Smooth muscle cell of the brain vasculature (primary cell): ENCODE measurements around the gene BRSK2.
"Not testable (repeated sequence)": the region's sequence is repeated elsewhere in the genome, so short reads cannot be mapped to it uniquely, and the experiment has no call there.

Experiments used
- DNase-seq: peaks from one replicate; pipeline ENCODE4 v3.0.0-alpha.2; 2012; ENCODE audit warnings: low read depth, low spot score

Gene BRSK2

GRCh38 chr11:1409108-1409851 is 19.5 kb downstream of the BRSK2 start:
- DNase-seq: no peak

DNA sequence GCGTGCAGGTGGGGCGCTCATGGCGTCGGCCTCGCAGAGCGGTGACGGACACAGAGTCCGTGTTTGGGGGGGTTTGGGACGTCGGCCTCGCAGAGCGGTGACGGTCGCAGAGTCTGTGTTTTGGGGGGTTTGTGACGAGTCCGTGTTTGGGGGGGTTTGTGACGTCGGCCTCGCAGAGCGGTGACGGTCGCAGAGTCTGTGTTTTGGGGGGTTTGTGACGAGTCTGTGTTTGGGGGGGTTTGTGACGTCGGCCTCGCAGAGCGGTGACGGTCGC is 20.1 kb downstream of the BRSK2 start:
- not testable (repeated sequence) for DNase-seq

- DNase-seq: no peak
Measured at GRCh38 chr11:1410366-1411291, 20.9 kb downstream of the BRSK2 start.

- DNase-seq: no peak
Measured at GRCh38 chr11:1411301-1411700, 21.6 kb downstream of the BRSK2 start.

- DNase-seq: not testable (repeated sequence)
Measured at GRCh38 chr11:1411739-1412138, 22.0 kb downstream of the BRSK2 start.

- no peak for DNase-seq
Measured at GRCh38 chr11:1412377-1413095, 22.8 kb downstream of the BRSK2 start.

GRCh38 chr11:1414650-1415049 is 24.9 kb downstream of the BRSK2 start:
- DNase-seq: no peak

GRCh38 chr11:1415631-1416030 is 25.9 kb downstream of the BRSK2 start:
- no peak for DNase-seq

- DNase-seq: not testable (repeated sequence)
Measured at GRCh38 chr11:1418192-1418795, 28.6 kb downstream of the BRSK2 start.

- DNase-seq: no peak
Measured at GRCh38 chr11:1419811-1420210, 30.1 kb downstream of the BRSK2 start.

- no peak for DNase-seq
Measured at GRCh38 chr11:1421291-1421690, 31.6 kb downstream of the BRSK2 start.

DNA sequence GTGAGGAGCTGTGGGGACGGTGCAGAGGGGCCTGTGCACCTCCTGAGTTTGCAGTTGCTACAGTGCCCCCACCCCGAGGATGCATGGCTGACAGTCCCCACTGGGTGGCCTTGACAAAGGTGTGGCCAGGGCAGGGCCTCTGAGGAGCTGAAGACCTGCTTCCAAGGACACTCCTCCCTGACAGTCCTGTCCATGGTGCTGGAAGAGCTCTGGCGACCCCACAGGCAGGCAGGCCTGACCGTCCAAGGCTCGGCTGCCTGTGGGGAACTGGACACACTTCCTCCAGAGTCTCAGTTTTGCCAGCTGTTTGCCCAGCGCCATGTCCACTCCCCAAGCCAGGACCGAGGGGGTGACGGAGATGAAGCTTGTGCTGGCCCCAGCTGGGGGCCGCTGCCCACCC is 32.7 kb downstream of the BRSK2 start:
- DNase-seq: no peak

DNA sequence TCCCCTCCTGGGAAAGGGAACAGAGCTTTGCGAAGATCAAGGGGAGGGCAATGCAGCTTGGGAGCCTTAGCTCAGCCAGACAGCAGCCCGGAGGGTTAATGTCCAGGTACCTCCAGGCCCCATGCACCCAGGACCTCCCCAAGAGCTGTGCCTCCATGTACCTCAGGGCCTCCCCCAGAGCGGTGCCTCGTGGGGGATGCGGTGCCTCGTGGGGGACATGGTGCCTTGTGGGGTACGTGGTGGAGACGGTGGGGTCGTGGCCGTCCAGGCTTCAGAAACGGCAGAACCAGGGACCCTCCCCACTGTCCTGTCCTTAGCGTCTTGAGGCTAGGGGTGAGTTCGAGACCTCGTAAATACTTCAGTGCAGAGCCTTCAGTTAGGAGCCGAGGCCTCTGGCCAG is 33.2 kb downstream of the BRSK2 start:
- no peak for DNase-seq

DNA sequence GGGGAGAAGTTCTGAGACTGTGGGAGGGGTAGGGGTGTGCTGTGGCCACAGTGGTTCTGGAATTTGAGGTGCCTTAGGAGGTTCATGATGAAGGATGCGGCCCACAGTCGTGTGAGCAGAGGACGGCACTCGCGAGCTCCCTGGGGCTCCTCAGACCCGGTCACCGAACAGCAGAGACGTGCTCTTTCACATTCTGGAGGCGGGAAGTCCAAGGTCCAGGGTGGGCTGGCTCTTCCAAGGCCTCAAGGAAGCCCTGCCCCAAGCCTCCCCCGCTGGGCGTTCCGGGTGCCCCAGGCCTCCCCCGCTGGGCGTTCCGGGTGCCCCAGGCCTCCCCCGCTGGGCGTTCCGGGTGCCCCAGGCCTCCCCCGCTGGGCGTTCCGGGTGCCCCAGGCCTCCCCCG is 33.7 kb downstream of the BRSK2 start:
- not testable (repeated sequence) for DNase-seq

DNA sequence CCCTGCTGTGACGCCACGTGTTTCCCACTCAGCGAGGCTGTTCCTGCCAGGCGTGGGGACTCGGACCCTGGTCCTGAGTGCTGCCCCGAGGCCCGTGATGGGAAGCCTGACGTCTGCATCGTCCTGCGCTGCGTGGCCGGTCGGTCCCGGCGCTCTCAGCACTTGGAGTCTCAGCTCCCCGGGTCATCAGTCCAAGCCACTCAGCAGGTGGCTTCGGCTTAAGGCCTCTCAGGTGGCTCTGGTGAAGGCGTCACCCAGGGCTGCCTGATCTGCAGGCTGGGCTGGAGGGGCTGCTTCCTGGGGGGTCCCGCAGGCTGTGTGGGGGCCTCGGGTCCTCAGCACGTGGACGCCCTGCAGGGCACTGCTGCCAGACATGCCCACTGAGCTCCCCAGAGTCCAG is 35.3 kb downstream of the BRSK2 start:
- DNase-seq: no peak

GRCh38 chr11:1425439-1425838 is 35.7 kb downstream of the BRSK2 start:
- no peak for DNase-seq

- DNase-seq: no peak
Measured at GRCh38 chr11:1428762-1429316, 39.1 kb downstream of the BRSK2 start.

DNA sequence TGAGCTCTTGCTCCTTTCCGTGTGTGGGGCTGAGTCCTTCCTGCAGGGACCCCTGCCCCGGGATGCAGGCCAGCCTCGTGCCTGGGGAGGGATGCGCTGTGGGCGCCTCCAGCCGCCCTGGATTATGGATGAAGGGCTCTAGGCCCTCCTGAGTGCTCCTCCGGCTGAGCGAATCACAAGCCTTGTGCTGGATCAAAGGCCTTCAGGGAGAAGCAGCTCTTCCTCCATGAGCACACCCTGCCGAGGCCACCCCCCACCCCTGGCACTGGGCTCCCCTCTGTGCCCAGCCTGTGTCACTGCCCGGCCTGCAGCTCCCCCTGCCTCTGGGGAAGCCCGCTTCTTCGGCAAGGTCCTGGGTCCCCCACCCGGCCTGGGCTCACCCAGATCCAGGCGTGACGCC is 43.8 kb downstream of the BRSK2 start:
- no peak for DNase-seq

- DNase-seq: no peak
Measured at GRCh38 chr11:1433977-1434640, 44.4 kb downstream of the BRSK2 start.

DNA sequence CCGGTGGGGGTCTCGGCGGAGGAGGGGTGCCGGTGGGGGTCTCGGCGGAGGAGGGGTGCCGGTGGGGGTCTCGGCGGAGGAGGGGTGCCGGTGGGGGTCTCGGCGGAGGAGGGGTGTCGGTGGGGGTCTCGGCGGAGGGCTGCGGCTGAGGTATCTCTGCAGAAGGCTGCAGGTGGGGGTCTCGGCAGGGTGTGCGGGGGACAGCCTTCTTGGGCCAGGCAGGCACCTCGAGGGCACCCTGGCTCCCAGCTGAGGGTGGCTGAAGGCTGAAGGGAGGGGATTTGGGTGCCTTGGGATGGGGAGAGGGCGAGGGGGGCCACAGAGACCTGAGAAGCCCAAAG is 45.7 kb downstream of the BRSK2 start:
- not testable (repeated sequence) for DNase-seq

DNA sequence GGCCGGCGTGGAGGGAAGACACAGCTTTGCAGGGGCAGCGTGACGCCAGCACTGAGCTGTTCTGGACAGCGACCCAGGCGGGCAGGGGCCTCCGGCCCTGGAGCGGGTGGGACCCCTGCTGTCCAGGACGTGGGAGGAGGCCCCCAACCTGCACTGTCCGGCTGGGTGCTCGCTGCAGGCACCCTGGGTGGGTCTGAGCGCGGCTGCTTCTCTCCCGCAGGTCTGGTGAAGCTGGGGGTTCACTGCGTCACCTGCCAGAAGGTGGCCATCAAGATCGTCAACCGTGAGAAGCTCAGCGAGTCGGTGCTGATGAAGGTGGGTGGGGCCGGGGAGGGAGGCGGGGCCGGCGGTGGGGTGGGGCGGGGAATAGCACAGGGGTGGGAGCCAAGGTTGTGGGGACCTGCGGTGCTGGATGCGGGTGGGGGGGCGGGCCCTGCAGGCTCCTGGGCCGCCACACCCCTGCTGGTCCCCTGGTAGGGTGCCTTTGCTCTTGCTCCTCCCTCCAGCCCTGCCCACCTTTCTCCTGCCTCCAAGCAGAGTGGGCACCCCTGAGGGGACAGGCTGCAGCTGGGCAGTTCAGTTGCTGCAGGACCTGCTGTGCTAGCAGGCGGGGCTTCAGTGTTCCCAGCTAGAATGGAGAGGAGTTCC is 46.2 kb downstream of the BRSK2 start:
- DNase-seq: no peak
